ENCODE measurements around the gene UBE2H. TPM values are rescaled to one million over a fixed set of nuclear protein-coding genes. Genes with fewer than 3 reads are reported as not detected.

Gene UBE2H
- total RNA-seq: 100 to 1,000 TPM in 1 of 6 donors, 10 to 100 TPM in 5; 60.5 to 138 (median 65.4) TPM

DNA sequence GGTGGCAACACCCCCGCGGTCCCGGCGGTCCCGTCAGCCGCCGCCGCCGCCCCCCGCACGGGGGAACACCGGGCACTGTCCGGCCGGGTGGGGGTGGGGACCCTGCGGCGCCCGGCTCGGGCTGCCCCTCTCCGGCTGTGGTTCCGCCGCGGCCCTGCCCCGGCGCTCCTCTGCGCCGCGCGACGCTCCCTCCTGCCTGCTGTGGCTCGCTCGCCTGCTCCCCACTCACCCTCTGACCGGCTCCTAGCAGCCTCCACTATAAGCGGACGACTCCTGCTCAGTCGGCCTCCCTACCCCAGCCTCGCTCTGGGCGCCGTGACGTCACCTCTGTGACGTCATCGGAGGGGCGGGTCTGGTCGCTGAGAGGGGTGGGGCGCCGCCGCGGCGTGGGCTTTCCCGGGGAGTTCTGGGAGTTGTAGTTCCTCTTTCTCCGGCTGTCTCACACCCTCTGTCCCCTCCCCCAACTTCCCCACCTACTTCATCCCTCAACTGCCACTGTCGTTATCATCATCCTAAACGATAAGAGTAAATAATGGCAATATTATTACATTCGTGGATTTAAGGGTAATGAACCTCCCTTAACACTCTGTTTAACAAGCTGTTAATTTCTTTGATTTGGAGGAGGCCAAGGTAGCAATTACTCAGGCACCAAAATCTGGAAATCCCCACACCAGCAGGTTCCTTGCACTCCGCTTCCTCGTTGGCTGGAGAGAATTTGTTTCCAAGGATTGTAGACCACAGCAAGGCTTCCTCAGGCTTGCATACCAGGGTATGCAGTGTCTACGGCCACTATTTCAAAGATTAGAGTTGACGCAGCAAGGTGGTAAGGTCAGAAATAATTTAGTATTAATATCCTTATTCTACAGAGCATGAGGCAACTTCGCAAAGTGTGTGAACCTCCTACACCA, at the start of gene UBE2H:
UBE2H (minus strand) TSS at position 308 of the 908 bp plus-strand sequence. CDS start 405 bp downstream, outside the sequence.
- no peaks in the 10 kb centered on the region for H3K9me3 ChIP-seq
- TF ChIP-seq, protein P1, sequence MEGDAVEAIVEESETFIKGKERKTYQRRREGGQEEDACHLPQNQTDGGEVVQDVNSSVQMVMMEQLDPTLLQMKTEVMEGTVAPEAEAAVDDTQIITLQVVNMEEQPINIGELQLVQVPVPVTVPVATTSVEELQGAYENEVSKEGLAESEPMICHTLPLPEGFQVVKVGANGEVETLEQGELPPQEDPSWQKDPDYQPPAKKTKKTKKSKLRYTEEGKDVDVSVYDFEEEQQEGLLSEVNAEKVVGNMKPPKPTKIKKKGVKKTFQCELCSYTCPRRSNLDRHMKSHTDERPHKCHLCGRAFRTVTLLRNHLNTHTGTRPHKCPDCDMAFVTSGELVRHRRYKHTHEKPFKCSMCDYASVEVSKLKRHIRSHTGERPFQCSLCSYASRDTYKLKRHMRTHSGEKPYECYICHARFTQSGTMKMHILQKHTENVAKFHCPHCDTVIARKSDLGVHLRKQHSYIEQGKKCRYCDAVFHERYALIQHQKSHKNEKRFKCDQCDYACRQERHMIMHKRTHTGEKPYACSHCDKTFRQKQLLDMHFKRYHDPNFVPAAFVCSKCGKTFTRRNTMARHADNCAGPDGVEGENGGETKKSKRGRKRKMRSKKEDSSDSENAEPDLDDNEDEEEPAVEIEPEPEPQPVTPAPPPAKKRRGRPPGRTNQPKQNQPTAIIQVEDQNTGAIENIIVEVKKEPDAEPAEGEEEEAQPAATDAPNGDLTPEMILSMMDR (IDR thresholded peaks at IDR 0.05): peak in 3 of 6 experiments; percentile 21 to 36 (median 28)
- TF ChIP-seq EP300 (IDR thresholded peaks at IDR 0.05) (no peak), POLR2A (IDR thresholded peaks at IDR 0.05) (peak; percentile 57 to 97 (median 95)), POLR2AphosphoS5 (IDR thresholded peaks at IDR 0.05) (peak; percentile 97 to 99)
- H3K4me3 ChIP-seq: peak within 1 kb of the TSS; percentile 62 to 87 (median 81)
- H3K27me3 ChIP-seq: no peaks in the 10 kb centered on the region
- 13 to 29% methylated on average over 10 to 23 of the region's 58 CpGs for WGBS, 2 donors
- peak within 1 kb of the TSS; percentile 96 to 98 (median 97) for H3K27ac ChIP-seq
- H3K36me3 ChIP-seq: no peaks in the 10 kb centered on the region
- ATAC-seq (ENCODE audit: low FRiP score in 2 of 2): peak; percentile 92 to 94
- peak; percentile 93 to 98 for DNase-seq
- H3K4me1 ChIP-seq: peaks cover 24 to 34% (median 29%) of the 10 kb centered on the region in 4 donors

DNA sequence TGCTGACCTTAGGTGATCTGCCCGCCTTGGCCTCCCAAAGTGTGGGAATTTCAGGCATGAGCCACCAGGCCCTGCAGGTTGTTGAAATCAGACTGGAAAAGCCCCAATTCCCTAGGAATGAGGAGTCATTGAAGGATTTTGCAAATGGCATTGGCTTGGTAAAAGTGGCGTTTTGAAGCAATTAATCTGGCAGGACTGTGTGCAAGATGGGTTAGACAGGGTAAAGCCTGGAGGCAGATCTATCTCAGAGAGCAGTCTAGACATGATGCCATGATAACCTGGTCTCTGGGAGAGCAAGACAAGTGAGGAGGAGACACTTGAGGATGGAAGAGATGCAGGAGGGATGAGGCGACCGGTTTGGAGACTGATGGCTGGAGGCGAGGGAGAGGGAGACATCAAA, 45.7 kb upstream of the UBE2H start:
- no peak overlapping the region for H3K4me3 ChIP-seq
- H3K27ac ChIP-seq: no peak overlapping the region
- TF ChIP-seq POLR2A (IDR thresholded peaks at IDR 0.05): no peak
- no peak for TF ChIP-seq POLR2AphosphoS5 (IDR thresholded peaks at IDR 0.05)
- TF ChIP-seq, protein P1 (IDR thresholded peaks at IDR 0.05): no peak
- TF ChIP-seq EP300 (IDR thresholded peaks at IDR 0.05): no peak
- H3K4me1 ChIP-seq: no peaks in the 10 kb centered on the region
- 90 to 96% methylated on average over 5 of the region's 5 CpGs for WGBS, 2 donors
- ATAC-seq (ENCODE audit: low FRiP score in 2 of 2) (no peak), DNase-seq (no peak)
- no peaks in the 10 kb centered on the region for H3K36me3 ChIP-seq
- no peaks in the 10 kb centered on the region for H3K9me3 ChIP-seq
- H3K27me3 ChIP-seq: no peaks in the 10 kb centered on the region

DNA sequence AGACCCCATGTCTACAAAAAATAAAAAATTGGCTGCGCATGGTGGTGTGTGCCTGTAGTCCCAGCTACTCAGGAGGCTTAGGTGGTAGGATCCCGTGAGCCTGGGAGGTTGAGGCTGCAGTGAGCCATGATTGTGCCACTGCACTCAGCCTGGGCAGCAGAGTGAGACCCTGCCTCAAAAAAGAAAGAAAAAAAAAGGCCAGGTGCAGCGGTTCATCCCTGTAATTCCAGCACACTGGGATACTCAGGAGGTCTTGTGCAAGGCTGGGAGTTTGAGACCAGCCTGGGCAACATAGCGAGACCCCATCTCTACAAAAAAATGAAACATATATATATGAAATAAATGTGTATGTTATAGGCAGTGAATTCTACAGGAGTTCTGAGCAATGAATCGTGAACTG, 44.5 kb upstream of the UBE2H start:
- ATAC-seq (ENCODE audit: low FRiP score in 2 of 2) (no peak), DNase-seq (no peak)
- Histone ChIP-seq H3K27ac (no peak overlapping the region), H3K27me3 (no peaks in the 10 kb centered on the region), H3K9me3 (no peaks in the 10 kb centered on the region), H3K36me3 (no peaks in the 10 kb centered on the region), H3K4me1 (no peaks in the 10 kb centered on the region), H3K4me3 (no peak overlapping the region)
- TF ChIP-seq, protein P1 (IDR thresholded peaks at IDR 0.05): no peak
- no peak for TF ChIP-seq POLR2A (IDR thresholded peaks at IDR 0.05)
- no peak for TF ChIP-seq EP300 (IDR thresholded peaks at IDR 0.05)
- TF ChIP-seq POLR2AphosphoS5 (IDR thresholded peaks at IDR 0.05): no peak
- 73 to 75% methylated on average over 5 of the region's 5 CpGs for WGBS, 2 donors

DNA sequence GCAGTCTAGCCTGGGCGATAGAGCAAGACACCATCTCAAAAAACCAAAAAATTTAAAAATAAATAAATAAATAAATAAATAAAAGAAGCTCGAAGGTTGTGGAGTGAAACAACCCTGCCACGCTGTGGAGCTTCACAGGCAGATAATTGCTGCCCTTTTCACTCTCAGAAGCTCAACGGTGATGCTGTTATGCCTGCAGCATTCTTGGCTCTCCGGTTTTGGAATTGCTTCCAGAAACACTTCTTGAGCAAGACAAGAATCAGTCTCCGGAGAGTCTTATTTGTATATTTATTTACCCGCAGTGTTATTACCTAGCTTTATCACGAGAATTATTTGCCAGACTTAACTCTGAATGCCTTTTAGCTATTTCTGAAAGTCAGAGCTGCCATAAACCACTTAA, 40.5 kb upstream of the UBE2H start:
- no peaks in the 10 kb centered on the region for H3K27me3 ChIP-seq
- DNase-seq: no peak

More for the DNA sequence above, 40.5 kb upstream of the UBE2H start:
- Histone ChIP-seq H3K4me1 (no peaks in the 10 kb centered on the region), H3K36me3 (no peaks in the 10 kb centered on the region), H3K4me3 (no peak overlapping the region), H3K9me3 (no peaks in the 10 kb centered on the region), H3K27ac (no peak overlapping the region)
- no peak for ATAC-seq (ENCODE audit: low FRiP score in 2 of 2)
- TF ChIP-seq POLR2A (IDR thresholded peaks at IDR 0.05) (no peak), POLR2AphosphoS5 (IDR thresholded peaks at IDR 0.05) (no peak), EP300 (IDR thresholded peaks at IDR 0.05) (no peak)
- TF ChIP-seq, protein P1 (IDR thresholded peaks at IDR 0.05): no peak
- WGBS, 2 donors: 76 to 83% methylated on average over 8 of the region's 8 CpGs

Measured in upper lobe of left lung (tissue), 6 donors.